Tibial nerve (tissue), 4 donors: ENCODE measurements around the gene GTF3C2.

Experiments used
- EP300 ChIP-seq, 2 donors: sonication (generic); formaldehyde crosslinking; IDR thresholded peaks; one replicate each; pipeline ENCODE4 v1.6.1; 2017; ENCODE audit warnings: antibody characterized with exemption in 2 of 2, mild to moderate bottlenecking in 1 of 2
- POLR2A ChIP-seq, 2 donors: fragments of 450-650 bp; IDR thresholded peaks; one replicate each; pipeline ENCODE4 v1.6.1; 2017; ENCODE audit warnings: antibody characterized with exemption in 2 of 2, mild to moderate bottlenecking in 2 of 2, moderate library complexity in 2 of 2
- TF ChIP-seq, protein P1 (sequence below), 5 experiments: fragments of 200-600 bp in 3 of 5; fragments of 450-650 bp in 2 of 5; sonication (generic) in 3 of 5; IDR thresholded peaks; one replicate each; pipeline ENCODE4 v1.5.1; 2016 to 2019; ENCODE audit warnings: antibody characterized with exemption in 5 of 5, mild to moderate bottlenecking in 3 of 5, moderate library complexity in 2 of 5

DNA sequence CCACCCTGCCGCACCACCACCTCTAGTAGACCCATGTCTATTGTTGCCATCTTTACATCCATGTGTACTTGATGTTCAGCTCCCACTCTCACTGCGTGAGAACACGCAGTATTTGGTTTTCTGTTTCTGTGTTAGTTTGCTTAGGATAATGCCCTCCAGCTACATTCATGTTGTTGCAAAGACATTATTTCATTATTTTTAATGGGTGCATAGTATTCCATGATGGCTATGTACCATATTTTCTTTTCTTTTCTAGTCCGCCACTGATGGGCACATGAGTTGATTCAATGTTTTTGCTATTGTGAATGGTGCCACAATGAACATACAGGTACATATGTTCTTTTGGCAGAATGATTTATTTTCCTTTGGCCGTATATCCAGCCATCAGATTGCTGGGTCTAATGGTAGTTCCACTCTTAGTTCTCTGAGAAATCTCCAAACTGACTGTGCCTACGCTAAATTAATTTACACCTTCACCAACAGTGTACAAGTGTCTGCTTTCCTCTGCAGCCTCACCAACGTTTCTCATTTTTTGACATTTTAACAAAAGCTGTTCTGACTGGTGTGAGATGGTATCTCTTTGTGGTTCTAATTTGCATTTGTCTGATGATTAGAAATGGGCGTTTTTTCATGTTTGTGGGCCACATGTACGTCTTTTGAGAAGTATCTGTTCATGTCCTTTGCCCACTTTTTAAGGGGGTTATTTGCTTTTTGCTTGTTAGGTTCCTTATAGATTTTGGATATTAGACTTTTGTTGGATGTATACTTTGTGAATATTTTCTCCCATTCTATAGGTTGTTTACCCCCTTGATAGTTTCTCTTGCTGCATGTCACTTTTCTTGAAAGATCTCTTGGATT lies 34.5 kb upstream of the GTF3C2 start:
- TF ChIP-seq, protein P1, sequence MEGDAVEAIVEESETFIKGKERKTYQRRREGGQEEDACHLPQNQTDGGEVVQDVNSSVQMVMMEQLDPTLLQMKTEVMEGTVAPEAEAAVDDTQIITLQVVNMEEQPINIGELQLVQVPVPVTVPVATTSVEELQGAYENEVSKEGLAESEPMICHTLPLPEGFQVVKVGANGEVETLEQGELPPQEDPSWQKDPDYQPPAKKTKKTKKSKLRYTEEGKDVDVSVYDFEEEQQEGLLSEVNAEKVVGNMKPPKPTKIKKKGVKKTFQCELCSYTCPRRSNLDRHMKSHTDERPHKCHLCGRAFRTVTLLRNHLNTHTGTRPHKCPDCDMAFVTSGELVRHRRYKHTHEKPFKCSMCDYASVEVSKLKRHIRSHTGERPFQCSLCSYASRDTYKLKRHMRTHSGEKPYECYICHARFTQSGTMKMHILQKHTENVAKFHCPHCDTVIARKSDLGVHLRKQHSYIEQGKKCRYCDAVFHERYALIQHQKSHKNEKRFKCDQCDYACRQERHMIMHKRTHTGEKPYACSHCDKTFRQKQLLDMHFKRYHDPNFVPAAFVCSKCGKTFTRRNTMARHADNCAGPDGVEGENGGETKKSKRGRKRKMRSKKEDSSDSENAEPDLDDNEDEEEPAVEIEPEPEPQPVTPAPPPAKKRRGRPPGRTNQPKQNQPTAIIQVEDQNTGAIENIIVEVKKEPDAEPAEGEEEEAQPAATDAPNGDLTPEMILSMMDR (IDR thresholded peaks at IDR 0.05) = no peak
- TF ChIP-seq POLR2A (IDR thresholded peaks at IDR 0.05) (no peak), EP300 (IDR thresholded peaks at IDR 0.05) (no peak)
